Neural progenitor cell (in vitro differentiated cells): ENCODE results near the gene SYNGR3. TPM values are rescaled to one million over a fixed set of nuclear protein-coding genes. Genes with fewer than 3 reads are reported as not detected.

Source experiments
- DNase-seq: peaks from one replicate; pipeline ENCODE4 v3.0.0-alpha.2; 2016; ENCODE audit warnings: low spot score
- H2AFZ ChIP-seq: fragments of 200-600 bp; sonication (generic); replicated peaks from 2 replicates; pipeline ENCODE4 v1.6.1; 2016; ENCODE audit warnings: antibody characterized with exemption
- H3F3A ChIP-seq: fragments of 200-600 bp; sonication (generic); 2 replicates; pipeline ENCODE4 v1.6.1; 2016; ENCODE audit warnings: antibody characterized with exemption, low read depth
- H3K27ac ChIP-seq: fragments of 200-600 bp; sonication (generic); 2 replicates; pipeline ENCODE4 v1.5.1; 2016; ENCODE audit warnings: mild to moderate bottlenecking
- H3K27me3 ChIP-seq: fragments of 200-600 bp; sonication (generic); 2 replicates; pipeline ENCODE4 v1.6.1; 2016; ENCODE audit warnings: mild to moderate bottlenecking, moderate library complexity
- H3K36me3 ChIP-seq: fragments of 200-600 bp; sonication (generic); 2 replicates; pipeline ENCODE4 v1.5.1; 2016
- H3K4me1 ChIP-seq: fragments of 200-600 bp; sonication (generic); 2 replicates; pipeline ENCODE4 v1.6.1; 2016; ENCODE audit warnings: mixed run types
- H3K4me2 ChIP-seq: fragments of 200-600 bp; sonication (generic); 2 replicates; pipeline ENCODE4 v1.6.1; 2016
- H3K4me3 ChIP-seq: fragments of 200-600 bp; sonication (generic); 2 replicates; pipeline ENCODE4 v1.5.1; 2016
- H3K79me2 ChIP-seq: fragments of 200-600 bp; sonication (generic); 2 replicates; pipeline ENCODE4 v1.6.1; 2016; ENCODE audit warnings: low read depth
- H3K9ac ChIP-seq: fragments of 200-600 bp; sonication (generic); 2 replicates; pipeline ENCODE4 v1.6.1; 2016
- H3K9me3 ChIP-seq: fragments of 200-600 bp; sonication (generic); 2 replicates; pipeline ENCODE4 v1.5.1; 2016; ENCODE audit warnings: low read depth
- H4K20me1 ChIP-seq: fragments of 200-600 bp; sonication (generic); 2 replicates; pipeline ENCODE4 v1.6.1; 2016; ENCODE audit warnings: low read depth
- H3K27ac Mint-ChIP-seq: 3 replicates; pipeline ENCODE4 v1.8.0; 2021; ENCODE audit warnings: mixed read lengths
- H3K27me3 Mint-ChIP-seq: 2 replicates; pipeline ENCODE4 v1.8.0; 2022; ENCODE audit warnings: low read depth, mild to moderate bottlenecking, inconsistent platforms, moderate library complexity, mixed read lengths; ENCODE audit not compliant: insufficient read depth
- H3K36me3 Mint-ChIP-seq: 3 replicates; pipeline ENCODE4 v1.8.0; 2021; ENCODE audit warnings: mixed read lengths
- H3K4me1 Mint-ChIP-seq: 3 replicates; pipeline ENCODE4 v1.8.0; 2021; ENCODE audit warnings: mixed read lengths
- H3K4me3 Mint-ChIP-seq: 3 replicates; pipeline ENCODE4 v1.8.0; 2021; ENCODE audit warnings: mild to moderate bottlenecking, moderate library complexity, mixed read lengths
- H3K9me3 Mint-ChIP-seq: 3 replicates; pipeline ENCODE4 v1.8.0; 2020; ENCODE audit warnings: mixed read lengths
- EZH2 ChIP-seq: fragments of 200-600 bp; sonication (generic); IDR thresholded peaks from 2 replicates; pipeline ENCODE4 v1.6.1; 2017; ENCODE audit warnings: antibody characterized with exemption, mild to moderate bottlenecking, moderate library complexity
- EZH2phosphoT487 ChIP-seq: fragments of 200-600 bp; sonication (generic); IDR thresholded peaks from 2 replicates; pipeline ENCODE4 v1.6.1; 2017; ENCODE audit warnings: antibody characterized with exemption
- total RNA-seq: library from RNA; depleted of rRNA; stranded (reverse); fragments of >200 nt; gene quantifications from 2 replicates; pipeline ENCODE4 v1.2.3, GENCODE V29; 2015; ENCODE audit warnings: low replicate concordance
- TF ChIP-seq, protein P1 (sequence below): fragments of 200-600 bp; sonication (generic); IDR thresholded peaks from 2 replicates; pipeline ENCODE4 v1.5.1; 2017; ENCODE audit warnings: antibody characterized with exemption, mild to moderate bottlenecking

Gene SYNGR3
- total RNA-seq, 1 donor from 2014 or later = 4.4 TPM

DNA sequence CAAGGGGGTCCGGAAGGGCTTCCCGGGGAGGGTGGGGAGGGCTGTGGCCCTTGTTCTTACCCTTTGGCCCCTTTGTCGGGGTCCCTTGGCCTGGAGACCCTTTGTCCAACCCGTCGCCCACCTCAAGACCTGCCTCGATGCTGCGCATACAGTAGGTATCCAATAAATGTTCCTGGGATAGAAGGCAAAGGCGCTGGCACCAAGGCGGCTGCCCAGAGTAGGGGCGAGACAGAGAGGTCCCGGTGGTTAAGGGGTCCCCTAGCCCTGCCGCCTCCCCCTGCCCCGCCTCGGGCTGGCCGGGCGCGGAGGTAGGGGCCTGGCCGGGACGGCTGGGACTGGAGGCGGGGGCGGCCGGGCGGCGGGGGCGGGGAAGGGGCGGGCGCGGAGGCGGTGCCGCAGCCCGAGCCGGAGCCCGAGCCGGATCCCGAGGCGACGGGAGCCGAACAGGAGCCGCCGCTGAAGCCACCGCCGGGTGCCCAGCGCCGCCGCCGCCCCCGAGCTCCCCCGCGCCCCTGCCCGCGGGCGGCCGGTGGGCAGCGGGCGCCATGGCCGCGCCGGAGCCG lies 36.8 kb downstream of the SYNGR3 start, which contains the start of gene NHERF2:
Gene NHERF2 (plus strand): TSS at position 442 of the 563 bp plus-strand sequence. CDS start 104 bp downstream, at position 546.
- H3K4me1 Mint-ChIP-seq = peaks cover 18% of the 10 kb centered on the region
- peak; percentile 74 for DNase-seq
- H3K36me3 ChIP-seq = no peaks in the 10 kb centered on the region
- H2AFZ ChIP-seq = peak within 1 kb of the TSS; percentile 50
- peak within 1 kb of the TSS; percentile 98 for H3K4me2 ChIP-seq
- H3K27ac ChIP-seq = no peak within 1 kb of the TSS
- H3K4me3 Mint-ChIP-seq = peak within 1 kb of the TSS; percentile 89
- no peaks in the 10 kb centered on the region for H3K9me3 Mint-ChIP-seq
- peak within 1 kb of the TSS; percentile 75 for H3K4me3 ChIP-seq
- H3K9me3 ChIP-seq = no peaks in the 10 kb centered on the region
- no peaks in the 10 kb centered on the region for H3K36me3 Mint-ChIP-seq
- H3K27me3 Mint-ChIP-seq = peaks cover 21% of the 10 kb centered on the region
- peaks cover 13% of the 10 kb centered on the region for H3F3A ChIP-seq
- TF ChIP-seq EZH2phosphoT487 (no peak), EZH2 (no peak)
- TF ChIP-seq, protein P1, sequence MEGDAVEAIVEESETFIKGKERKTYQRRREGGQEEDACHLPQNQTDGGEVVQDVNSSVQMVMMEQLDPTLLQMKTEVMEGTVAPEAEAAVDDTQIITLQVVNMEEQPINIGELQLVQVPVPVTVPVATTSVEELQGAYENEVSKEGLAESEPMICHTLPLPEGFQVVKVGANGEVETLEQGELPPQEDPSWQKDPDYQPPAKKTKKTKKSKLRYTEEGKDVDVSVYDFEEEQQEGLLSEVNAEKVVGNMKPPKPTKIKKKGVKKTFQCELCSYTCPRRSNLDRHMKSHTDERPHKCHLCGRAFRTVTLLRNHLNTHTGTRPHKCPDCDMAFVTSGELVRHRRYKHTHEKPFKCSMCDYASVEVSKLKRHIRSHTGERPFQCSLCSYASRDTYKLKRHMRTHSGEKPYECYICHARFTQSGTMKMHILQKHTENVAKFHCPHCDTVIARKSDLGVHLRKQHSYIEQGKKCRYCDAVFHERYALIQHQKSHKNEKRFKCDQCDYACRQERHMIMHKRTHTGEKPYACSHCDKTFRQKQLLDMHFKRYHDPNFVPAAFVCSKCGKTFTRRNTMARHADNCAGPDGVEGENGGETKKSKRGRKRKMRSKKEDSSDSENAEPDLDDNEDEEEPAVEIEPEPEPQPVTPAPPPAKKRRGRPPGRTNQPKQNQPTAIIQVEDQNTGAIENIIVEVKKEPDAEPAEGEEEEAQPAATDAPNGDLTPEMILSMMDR = no peak
- peaks cover 70% of the 10 kb centered on the region for H3K27me3 ChIP-seq
- peak within 1 kb of the TSS; percentile 37 for H3K27ac Mint-ChIP-seq
- no peaks in the 10 kb centered on the region for H3K79me2 ChIP-seq
- H4K20me1 ChIP-seq = peaks cover 5% of the 10 kb centered on the region
- peaks cover 10% of the 10 kb centered on the region for H3K4me1 ChIP-seq
- H3K9ac ChIP-seq = no peak within 1 kb of the TSS

- H3K4me1 Mint-ChIP-seq = peaks cover 20% of the 10 kb centered on the region
- H3K9me3 Mint-ChIP-seq = no peaks in the 10 kb centered on the region
- H3K4me2 ChIP-seq = peak overlapping the region; percentile 98
- peaks cover 5% of the 10 kb centered on the region for H4K20me1 ChIP-seq
- DNase-seq = peak; percentile 48
- H3K27me3 Mint-ChIP-seq = peaks cover 18% of the 10 kb centered on the region
- TF ChIP-seq, protein P1 = no peak
- TF ChIP-seq EZH2 (peak; percentile 77), EZH2phosphoT487 (peak; percentile 50)
- H3K79me2 ChIP-seq = no peaks in the 10 kb centered on the region
- peak overlapping the region; percentile 37 for H3K27ac Mint-ChIP-seq
- peaks cover 10% of the 10 kb centered on the region for H3K4me1 ChIP-seq
- peak overlapping the region; percentile 75 for H3K4me3 ChIP-seq
- peaks cover 13% of the 10 kb centered on the region for H3F3A ChIP-seq
- H2AFZ ChIP-seq = peak overlapping the region; percentile 50
- H3K36me3 Mint-ChIP-seq = no peaks in the 10 kb centered on the region
- peak overlapping the region; percentile 89 for H3K4me3 Mint-ChIP-seq
- H3K9me3 ChIP-seq = no peaks in the 10 kb centered on the region
- no peak overlapping the region for H3K27ac ChIP-seq
- H3K27me3 ChIP-seq = peaks cover 62% of the 10 kb centered on the region
- no peaks in the 10 kb centered on the region for H3K36me3 ChIP-seq
- H3K9ac ChIP-seq = no peak overlapping the region
Observed at GRCh38 chr16:2027024-2028010, 37.5 kb downstream of the SYNGR3 start.

DNA sequence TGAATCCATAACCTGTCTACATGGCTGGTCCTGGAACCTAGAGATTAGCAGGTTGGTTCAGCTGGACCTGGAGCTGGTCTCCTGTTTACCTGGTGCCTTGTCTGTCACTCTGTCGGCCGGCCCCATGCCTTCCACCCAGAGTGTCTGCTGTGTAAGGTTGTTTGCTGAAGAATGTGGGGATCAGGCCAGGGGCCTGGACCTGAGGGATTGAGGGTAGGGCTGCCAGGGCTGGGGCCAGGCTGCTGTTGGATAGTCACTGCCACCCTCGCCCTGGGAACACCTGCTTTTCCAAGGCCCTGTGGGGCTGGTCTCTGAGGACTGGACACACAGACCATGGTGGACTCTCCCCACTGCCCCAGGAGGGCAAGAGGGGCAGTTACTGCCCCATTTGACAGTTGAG lies 38.4 kb downstream of the SYNGR3 start:
- H3K27me3 ChIP-seq = peaks cover 55% of the 10 kb centered on the region
- H3K4me1 ChIP-seq = peaks cover 6% of the 10 kb centered on the region
- peak overlapping the region; percentile 67 for H3K4me3 Mint-ChIP-seq
- no peak overlapping the region for H3K4me3 ChIP-seq
- no peaks in the 10 kb centered on the region for H3K9me3 ChIP-seq
- peaks cover 13% of the 10 kb centered on the region for H3F3A ChIP-seq
- H3K27ac ChIP-seq = no peak overlapping the region
- H3K9me3 Mint-ChIP-seq = no peaks in the 10 kb centered on the region
- H3K4me1 Mint-ChIP-seq = peaks cover 16% of the 10 kb centered on the region
- H3K9ac ChIP-seq = no peak overlapping the region
- peaks cover 13% of the 10 kb centered on the region for H3K27me3 Mint-ChIP-seq
- H2AFZ ChIP-seq = no peak overlapping the region
- TF ChIP-seq EZH2phosphoT487 (no peak), EZH2 (no peak)
- TF ChIP-seq, protein P1 = no peak
- no peak for DNase-seq
- no peak overlapping the region for H3K27ac Mint-ChIP-seq
- no peak overlapping the region for H3K4me2 ChIP-seq
- no peaks in the 10 kb centered on the region for H3K36me3 ChIP-seq
- no peaks in the 10 kb centered on the region for H3K79me2 ChIP-seq
- peaks cover 5% of the 10 kb centered on the region for H4K20me1 ChIP-seq
- H3K36me3 Mint-ChIP-seq = no peaks in the 10 kb centered on the region
